Ishikawa (cell line): ENCODE measurements around the gene TSHZ3.

Experiments used
- CEBPB ChIP-seq: IDR thresholded peaks from 2 replicates; pipeline ENCODE4 v1.6.1; 2012
- EGR1 ChIP-seq: IDR thresholded peaks from 2 replicates; pipeline ENCODE4 v1.6.1; 2012
- EP300 ChIP-seq: IDR thresholded peaks from 2 replicates; pipeline ENCODE4 v1.6.1; 2012; ENCODE audit warnings: borderline replicate concordance
- FOXM1 ChIP-seq: IDR thresholded peaks from 2 replicates; pipeline ENCODE4 v1.6.1; 2012; ENCODE audit warnings: low read depth, borderline replicate concordance
- MAX ChIP-seq: IDR thresholded peaks from 2 replicates; pipeline ENCODE4 v1.6.1; 2012
- NFIC ChIP-seq: IDR thresholded peaks from 2 replicates; pipeline ENCODE4 v1.6.1; 2012
- RAD21 ChIP-seq: IDR thresholded peaks from 2 replicates; pipeline ENCODE4 v1.6.1; 2012; ENCODE audit warnings: low read depth
- REST ChIP-seq: IDR thresholded peaks from 2 replicates; pipeline ENCODE4 v1.6.1; 2012; ENCODE audit warnings: low read depth, mild to moderate bottlenecking
- TAF1 ChIP-seq: IDR thresholded peaks from 2 replicates; pipeline ENCODE4 v1.6.1; 2012; ENCODE audit warnings: low read depth, mild to moderate bottlenecking
- TCF12 ChIP-seq: IDR thresholded peaks from 2 replicates; pipeline ENCODE4 v1.6.1; 2012; ENCODE audit warnings: low read depth
- TEAD4 ChIP-seq: IDR thresholded peaks from 2 replicates; pipeline ENCODE4 v1.6.1; 2012
- USF1 ChIP-seq: IDR thresholded peaks from 2 replicates; pipeline ENCODE4 v1.6.1; 2012
- YY1 ChIP-seq: IDR thresholded peaks from 2 replicates; pipeline ENCODE4 v1.6.1; 2012; ENCODE audit warnings: low read depth
- ZBTB7A ChIP-seq: IDR thresholded peaks from 2 replicates; pipeline ENCODE4 v1.6.1; 2012; ENCODE audit warnings: low read depth

The TSHZ3 gene

GRCh38 chr19:31277516-31277915 is 71.7 kb downstream of the TSHZ3 start:
- TF ChIP-seq FOXM1 (no peak), RAD21 (no peak), EP300 (no peak), CEBPB (no peak), YY1 (no peak), REST (no peak), TEAD4 (no peak), NFIC (no peak), TCF12 (no peak), MAX (no peak)

- TF ChIP-seq ZBTB7A, result no peak
- TF ChIP-seq REST, result no peak
- TF ChIP-seq TCF12, result no peak
- no peak for TF ChIP-seq TAF1
Measured at GRCh38 chr19:31276831-31277230, 72.4 kb downstream of the TSHZ3 start.

GRCh38 chr19:31275068-31275334 is 74.2 kb downstream of the TSHZ3 start:
- no peak for TF ChIP-seq TCF12
- TF ChIP-seq CEBPB, result no peak
- TF ChIP-seq MAX, result no peak
- TF ChIP-seq NFIC, result no peak

- TF ChIP-seq ZBTB7A, result no peak
- TF ChIP-seq TEAD4, result no peak
- no peak for TF ChIP-seq NFIC
- TF ChIP-seq YY1, result no peak
- TF ChIP-seq REST, result no peak
- no peak for TF ChIP-seq CEBPB
Measured at GRCh38 chr19:31274251-31275067, 74.8 kb downstream of the TSHZ3 start.

- TF ChIP-seq EP300 (no peak), YY1 (no peak), NFIC (no peak), ZBTB7A (no peak), FOXM1 (no peak), TAF1 (no peak), MAX (no peak), REST (no peak), TCF12 (no peak), RAD21 (no peak), TEAD4 (no peak), USF1 (no peak), CEBPB (no peak), EGR1 (no peak)
Measured at GRCh38 chr19:31272583-31273106, 76.6 kb downstream of the TSHZ3 start.
